ENCODE results near the gene ELN.
A peak's percentile ranks its signal among the peaks of the same experiment; 100 is the strongest.

ELN gene

GRCh38 chr7:74000489-74001149 is 27.4 kb upstream of the ELN start:
- Histone ChIP-seq H3K27me3 (ENCODE audit: insufficient read depth, poor library complexity, severe bottlenecking) (no peaks in the 10 kb centered on the region), H3K36me3 (ENCODE audit: low read depth) (no peaks in the 10 kb centered on the region), H3K9me3 (ENCODE audit: severe bottlenecking) (no peaks in the 10 kb centered on the region), H3K27ac (ENCODE audit: poor library complexity, severe bottlenecking) (no peak overlapping the region), H3K4me3 (ENCODE audit: severe bottlenecking) (no peak overlapping the region), H3K4me1 (ENCODE audit: insufficient read depth, poor library complexity, severe bottlenecking) (peaks cover 14% of the 10 kb centered on the region)
- no peak for ATAC-seq (ENCODE audit: low read depth)
- no peak for TF ChIP-seq CTCF (IDR thresholded peaks at IDR 0.05; ENCODE audit: poor library complexity, severe bottlenecking)
- DNase-seq (ENCODE audit: low spot score): no peak

GRCh38 chr7:74001150-74001494 is 26.9 kb upstream of the ELN start:
- no peak overlapping the region for H3K27ac ChIP-seq (ENCODE audit: poor library complexity, severe bottlenecking)
- H3K36me3 ChIP-seq (ENCODE audit: low read depth): no peaks in the 10 kb centered on the region
- ATAC-seq (ENCODE audit: low read depth) (no peak), DNase-seq (ENCODE audit: low spot score) (no peak)
- TF ChIP-seq CTCF (IDR thresholded peaks at IDR 0.05; ENCODE audit: poor library complexity, severe bottlenecking): no peak
- peaks cover 14% of the 10 kb centered on the region for H3K4me1 ChIP-seq (ENCODE audit: insufficient read depth, poor library complexity, severe bottlenecking)
- no peaks in the 10 kb centered on the region for H3K27me3 ChIP-seq (ENCODE audit: insufficient read depth, poor library complexity, severe bottlenecking)
- no peak overlapping the region for H3K4me3 ChIP-seq (ENCODE audit: severe bottlenecking)
- H3K9me3 ChIP-seq (ENCODE audit: severe bottlenecking): no peaks in the 10 kb centered on the region

GRCh38 chr7:74002474-74003017 is 25.4 kb upstream of the ELN start:
- Histone ChIP-seq H3K36me3 (ENCODE audit: low read depth) (no peaks in the 10 kb centered on the region), H3K27ac (ENCODE audit: poor library complexity, severe bottlenecking) (peak overlapping the region; percentile 83), H3K9me3 (ENCODE audit: severe bottlenecking) (no peaks in the 10 kb centered on the region), H3K4me1 (ENCODE audit: insufficient read depth, poor library complexity, severe bottlenecking) (peaks cover 14% of the 10 kb centered on the region), H3K27me3 (ENCODE audit: insufficient read depth, poor library complexity, severe bottlenecking) (no peaks in the 10 kb centered on the region), H3K4me3 (ENCODE audit: severe bottlenecking) (peak overlapping the region; percentile 9)
- DNase-seq (ENCODE audit: low spot score) (no peak), ATAC-seq (ENCODE audit: low read depth) (peak; percentile 96)
- TF ChIP-seq CTCF (IDR thresholded peaks at IDR 0.05; ENCODE audit: poor library complexity, severe bottlenecking): no peak

GRCh38 chr7:74003621-74004020 is 24.4 kb upstream of the ELN start:
- no peak for DNase-seq (ENCODE audit: low spot score)
- H3K27me3 ChIP-seq (ENCODE audit: insufficient read depth, poor library complexity, severe bottlenecking): no peaks in the 10 kb centered on the region
- no peak for TF ChIP-seq CTCF (IDR thresholded peaks at IDR 0.05; ENCODE audit: poor library complexity, severe bottlenecking)
- H3K4me1 ChIP-seq (ENCODE audit: insufficient read depth, poor library complexity, severe bottlenecking): peaks cover 14% of the 10 kb centered on the region
- H3K9me3 ChIP-seq (ENCODE audit: severe bottlenecking): no peaks in the 10 kb centered on the region
- ATAC-seq (ENCODE audit: low read depth): no peak
- peak overlapping the region; percentile 83 for H3K27ac ChIP-seq (ENCODE audit: poor library complexity, severe bottlenecking)
- H3K36me3 ChIP-seq (ENCODE audit: low read depth): no peaks in the 10 kb centered on the region
- H3K4me3 ChIP-seq (ENCODE audit: severe bottlenecking): no peak overlapping the region

- H3K4me3 ChIP-seq (ENCODE audit: severe bottlenecking): no peak overlapping the region
- H3K27me3 ChIP-seq (ENCODE audit: insufficient read depth, poor library complexity, severe bottlenecking): no peaks in the 10 kb centered on the region
- no peak overlapping the region for H3K27ac ChIP-seq (ENCODE audit: poor library complexity, severe bottlenecking)
- no peaks in the 10 kb centered on the region for H3K36me3 ChIP-seq (ENCODE audit: low read depth)
- ATAC-seq (ENCODE audit: low read depth) (no peak), DNase-seq (ENCODE audit: low spot score) (no peak)
- H3K9me3 ChIP-seq (ENCODE audit: severe bottlenecking): no peaks in the 10 kb centered on the region
- H3K4me1 ChIP-seq (ENCODE audit: insufficient read depth, poor library complexity, severe bottlenecking): peaks cover 14% of the 10 kb centered on the region
- TF ChIP-seq CTCF (IDR thresholded peaks at IDR 0.05; ENCODE audit: poor library complexity, severe bottlenecking): no peak
These were observed 21.9 kb upstream of the ELN start for GRCh38 chr7:74006032-74006431.
